Thoracic aorta (tissue), 2 donors: Measurements from ENCODE around the gene GAB2. TPM values are rescaled to one million over a fixed set of nuclear protein-coding genes. Genes with fewer than 3 reads are reported as not detected.

Source experiments
- ATAC-seq: fragments of 150-250 bp; one replicate; pipeline ENCODE4 v1.8.0; 2017; ENCODE audit warnings: low read depth; ENCODE audit not compliant: insufficient number of reproducible peaks, low FRiP score
- DNase-seq: peaks from one replicate; pipeline ENCODE4 v3.0.0-alpha.2; 2020; ENCODE audit warnings: low spot score
- H3K27ac ChIP-seq, 2 donors: fragments of 200-600 bp; sonication (generic); 1 replicate in 1 of 2; 2 replicates in 1 of 2; pipeline ENCODE4 v1.5.1; 2016; ENCODE audit warnings: mild to moderate bottlenecking in 2 of 2, moderate library complexity in 2 of 2
- H3K27me3 ChIP-seq: fragments of 200-600 bp; sonication (generic); replicated peaks from 2 replicates; pipeline ENCODE4 v1.6.0; 2016; ENCODE audit warnings: mild to moderate bottlenecking; ENCODE audit not compliant: insufficient read depth
- H3K36me3 ChIP-seq: fragments of 200-600 bp; sonication (generic); one replicate; pipeline ENCODE4 v1.5.1; 2016
- H3K4me1 ChIP-seq, 2 donors: fragments of 200-600 bp; sonication (generic); 1 replicate in 1 of 2; 2 replicates in 1 of 2; pipeline versions ENCODE4 v1.5.1 to v1.6.0; 2016; ENCODE audit warnings: low read depth in 2 of 2, mild to moderate bottlenecking in 1 of 2; ENCODE audit not compliant: control insufficient read depth in 1 of 2
- H3K4me3 ChIP-seq: fragments of 200-600 bp; sonication (generic); 2 replicates; pipeline ENCODE4 v1.5.1; 2016; ENCODE audit warnings: mild to moderate bottlenecking
- H3K9me3 ChIP-seq: fragments of 200-600 bp; sonication (generic); 2 replicates; pipeline ENCODE4 v1.5.1; 2016
- CTCF ChIP-seq: fragments of 200-600 bp; sonication (generic); IDR thresholded peaks from one replicate; pipeline ENCODE4 v1.5.1; 2019; ENCODE audit warnings: antibody characterized with exemption
- total RNA-seq, 2 donors: library from RNA; depleted of rRNA; stranded (reverse); fragments of >200 nt; gene quantifications; one replicate each; pipeline versions ENCODE4 v1.1.0 to v1.2.3, GENCODE V29; 2016

Gene GAB2
- total RNA-seq, 2 donors from 2014 or later, result 65.4 to 91.5 TPM

- Histone ChIP-seq H3K9me3 (no peaks in the 10 kb centered on the region), H3K36me3 (peaks cover 5% of the 10 kb centered on the region), H3K4me1 (peaks cover 19 to 52% of the 10 kb centered on the region in 2 donors), H3K27me3 (no peaks in the 10 kb centered on the region), H3K4me3 (no peak overlapping the region), H3K27ac (peak overlapping the region; percentile 59 to 66)
- ATAC-seq (no peak), DNase-seq (no peak)
- no peak for TF ChIP-seq CTCF
Measured at GRCh38 chr11:78250099-78250498, 167.5 kb downstream of the GAB2 start.

- no peak for ATAC-seq
- TF ChIP-seq CTCF, result no peak
Measured at GRCh38 chr11:78248903-78249302, 168.7 kb downstream of the GAB2 start.

GRCh38 chr11:78248191-78248590 is 169.4 kb downstream of the GAB2 start:
- Histone ChIP-seq H3K36me3 (peaks cover 5% of the 10 kb centered on the region), H3K4me3 (no peak overlapping the region), H3K4me1 (peaks cover 25 to 61% of the 10 kb centered on the region in 2 donors), H3K9me3 (no peaks in the 10 kb centered on the region), H3K27ac (no peak overlapping the region), H3K27me3 (no peaks in the 10 kb centered on the region)
- no peak for TF ChIP-seq CTCF
- DNase-seq (no peak), ATAC-seq (no peak)

More at GRCh38 chr11:78248903-78249302, 168.7 kb downstream of the GAB2 start:
- Histone ChIP-seq H3K9me3 (no peaks in the 10 kb centered on the region), H3K36me3 (peaks cover 5% of the 10 kb centered on the region), H3K4me1 (peaks cover 20 to 54% of the 10 kb centered on the region in 2 donors), H3K27ac (no peak overlapping the region), H3K4me3 (no peak overlapping the region), H3K27me3 (no peaks in the 10 kb centered on the region)
- no peak for DNase-seq

GRCh38 chr11:78244546-78245255 is 172.9 kb downstream of the GAB2 start:
- Histone ChIP-seq H3K27ac (peak overlapping the region; percentile 61 to 67), H3K4me3 (no peak overlapping the region), H3K36me3 (peaks cover 5% of the 10 kb centered on the region), H3K9me3 (peaks cover 2% of the 10 kb centered on the region), H3K27me3 (no peaks in the 10 kb centered on the region), H3K4me1 (peaks cover 6 to 38% of the 10 kb centered on the region in 2 donors)
- DNase-seq (no peak), ATAC-seq (no peak)
- no peak for TF ChIP-seq CTCF

GRCh38 chr11:78244080-78244479 is 173.5 kb downstream of the GAB2 start:
- peaks cover 6 to 41% of the 10 kb centered on the region in 2 donors for H3K4me1 ChIP-seq
- no peaks in the 10 kb centered on the region for H3K27me3 ChIP-seq
- H3K36me3 ChIP-seq, result peaks cover 1% of the 10 kb centered on the region
- no peak for TF ChIP-seq CTCF
- peak overlapping the region; percentile 61 to 67 for H3K27ac ChIP-seq
- no peak for DNase-seq
- ATAC-seq, result peak; percentile 81
- no peak overlapping the region for H3K4me3 ChIP-seq
- H3K9me3 ChIP-seq, result peaks cover 2% of the 10 kb centered on the region
